K562 (cell line): ENCODE measurements around the gene LHFPL5. TPM values are rescaled to one million over a fixed set of nuclear protein-coding genes. Genes with fewer than 3 reads are reported as not detected.

Experiments used
- ATAC-seq: fragments of 200-7000 bp; cut with Tn5 transposase; 3 replicates; pipeline ENCODE4 v1.9.1; 2020; ENCODE audit warnings: moderate library complexity
- BruUV-seq: library from RNA; stranded (reverse); fragments of 400-500 nt; replicated peaks from 2 replicates; lab custom pipeline; 2021; lab: Mats Ljungman, UMichigan
- CTCF ChIA-PET: fragments of 300-600 bp; formaldehyde crosslinking; extraction: SDS; loops from one replicate; lab custom pipeline; 2021; ENCODE audit warnings: low intra/inter-chr PET ratio; lab: Yijun Ruan, JAX
- POLR2A ChIA-PET: fragments of 300-600, 350-650 bp; sonication (Branson Sonifier 250); formaldehyde crosslinking; extraction: SDS; loops from one replicate; lab custom pipeline; 2021; ENCODE audit warnings: antibody characterized with exemption, inconsistent platforms; lab: Yijun Ruan, JAX
- DNase-seq, 4 experiments: peaks; one replicate each; pipeline versions ENCODE4 v3.0.0 to v3.0.0-alpha.2; 2011 to 2018; ENCODE audit warnings: low spot score in 3 of 4, mixed read lengths in 3 of 4; ENCODE audit errors: extremely low read depth in 1 of 4
- FAIRE-seq: peaks from 2 replicates; lab custom pipeline; 2011; peaks lifted over from hg19 to GRCh38; lab: Jason Lieb, UNC
- H2AFZ ChIP-seq: 2 replicates; pipeline ENCODE4 v1.6.0; 2011; ENCODE audit warnings: low read depth, low read length, control low read depth, inconsistent platforms
- H3K27ac ChIP-seq: fragments of 200-600 bp; 3 replicates; pipeline ENCODE4 v1.8.0; 2011; ENCODE audit warnings: low read depth, mild to moderate bottlenecking, control low read depth, inconsistent platforms, low read length, moderate library complexity, mixed read lengths; ENCODE audit errors: extremely low read depth
- H3K27me3 ChIP-seq, 2 experiments: fragments of 300-600 bp in 1 of 2; 2 replicates in 1 of 2; 3 replicates in 1 of 2; pipeline versions ENCODE4 v1.6.0 to v1.8.0; 2011; ENCODE audit warnings: inconsistent platforms in 2 of 2, low read length in 2 of 2, mild to moderate bottlenecking in 1 of 2, mixed read lengths in 1 of 2, moderate library complexity in 1 of 2; ENCODE audit not compliant: control insufficient read depth in 2 of 2, insufficient read depth in 2 of 2
- H3K36me3 ChIP-seq: fragments of 300-600 bp; 3 replicates; pipeline ENCODE4 v1.8.0; 2011; ENCODE audit warnings: mild to moderate bottlenecking, low read length, inconsistent platforms; ENCODE audit not compliant: control insufficient read depth, insufficient read depth
- H3K4me1 ChIP-seq, 2 experiments: fragments of 200-600 bp in 1 of 2; replicated peaks in 1 of 2; 2 replicates in 1 of 2; 3 replicates in 1 of 2; pipeline versions ENCODE4 v1.5.1 to v1.8.0; 2011; ENCODE audit warnings: inconsistent platforms in 2 of 2, low read length in 2 of 2, mild to moderate bottlenecking in 1 of 2, mixed read lengths in 1 of 2, moderate library complexity in 1 of 2; ENCODE audit not compliant: control insufficient read depth in 2 of 2, insufficient read depth in 2 of 2
- H3K4me2 ChIP-seq: 2 replicates; pipeline ENCODE4 v1.6.1; 2011; ENCODE audit warnings: low read length, control low read depth, inconsistent platforms, mixed read lengths; ENCODE audit not compliant: insufficient read depth
- H3K4me3 ChIP-seq: fragments of 200-600 bp; sonication (generic), shearing (Covaris generic); 2 replicates; pipeline ENCODE4 v1.5.1; 2016; ENCODE audit warnings: control low read depth, inconsistent platforms
- H3K79me2 ChIP-seq: fragments of 200-600 bp; 3 replicates; pipeline ENCODE4 v1.8.0; 2011; ENCODE audit warnings: low read length, inconsistent platforms; ENCODE audit not compliant: control insufficient read depth, insufficient read depth
- H3K9ac ChIP-seq, 2 experiments: 2 replicates each; pipeline versions ENCODE4 v1.6.0 to v1.6.1; 2011; ENCODE audit warnings: low read depth in 2 of 2, low read length in 2 of 2, control low read depth in 1 of 2, inconsistent platforms in 1 of 2, mild to moderate bottlenecking in 1 of 2, mixed read lengths in 1 of 2; ENCODE audit not compliant: insufficient read depth in 1 of 2
- H3K9me1 ChIP-seq: one replicate; pipeline ENCODE4 v1.6.0; 2011; ENCODE audit warnings: inconsistent platforms, mild to moderate bottlenecking, low read length, moderate library complexity; ENCODE audit not compliant: control insufficient read depth, insufficient read depth
- H3K9me3 ChIP-seq: replicated peaks from 2 replicates; pipeline ENCODE4 v1.5.1; 2011; ENCODE audit warnings: low read depth, low read length, inconsistent platforms; ENCODE audit not compliant: control insufficient read depth, insufficient read depth
- H4K20me1 ChIP-seq: replicated peaks from 2 replicates; pipeline ENCODE4 v1.6.1; 2011; ENCODE audit warnings: low read length, inconsistent platforms, mixed read lengths; ENCODE audit not compliant: control insufficient read depth, insufficient read depth
- CEBPB ChIP-seq: fragments of 450-650 bp; IDR thresholded peaks from 2 replicates; pipeline ENCODE4 v1.6.1; 2016; ENCODE audit warnings: missing genetic modification characterization, missing compliant biosample characterization
- TBL1XR1 ChIP-seq, 2 experiments: IDR thresholded peaks; 2 replicates each; pipeline ENCODE4 v1.6.1; 2012; ENCODE audit warnings: improper control_type of control experiment in 2 of 2, low read length in 2 of 2, mild to moderate bottlenecking in 1 of 2
- ZNF165 ChIP-seq: fragments of 250-450 bp; sonication (Bioruptor Pico); IDR thresholded peaks from 2 replicates; pipeline ENCODE4 v1.4.0; 2020; ENCODE audit warnings: borderline replicate concordance
- ZNF668 ChIP-seq: fragments of 250-450 bp; sonication (Bioruptor Pico); IDR thresholded peaks from 2 replicates; pipeline ENCODE4 v1.8.0; 2022; ENCODE audit warnings: mild to moderate bottlenecking, inconsistent platforms
- WGBS: fragments of 100-300 bp; shearing (Covaris generic); methylation state at CpG from one replicate; pipeline ENCODE4 v1.1.6; 2016; ENCODE audit warnings: low coverage, mixed read lengths; ENCODE audit not compliant: insufficient coverage; ENCODE audit errors: missing lambda C conversion rate; 5-methylcytosine and 5-hydroxymethylcytosine counted together
- in situ Hi-C: fragments of 300-500 bp; cut with MboI; formaldehyde crosslinking; loops from 4 replicates; pipeline ENCODE4 v1.15.0; 2018; ENCODE audit warnings: inconsistent platforms, mixed read lengths
- intact Hi-C: fragments of 100-400 bp; cut with micrococcal nuclease; formaldehyde crosslinking; loops from 2 replicates; pipeline ENCODE4 v1.14.2; 2022
- polyA plus RNA-seq, 8 experiments: library from polyadenylated mRNA; depleted of rRNA in 4 of 8; stranded (reverse) in 5 of 8; unstranded in 3 of 8; fragments of >200 nt; fragmentation: Nextera tagmentation in 2 of 8; fragmentation: Illumina TruSeq in 1 of 8; extraction: Ambion mirVana in 2 of 8; extraction: Trizol in 1 of 8; gene quantifications; 2 replicates each; pipeline versions ENCODE4 v1.2.1 to v1.2.3, GENCODE V29; 2011 to 2014; ENCODE audit warnings: inconsistent platforms in 1 of 8, missing spikeins in 1 of 8
- total RNA-seq, 7 experiments: library from RNA; depleted of rRNA in 6 of 7; stranded (reverse); fragments of >200 nt in 6 of 7; fragmentation: Illumina TruSeq in 2 of 7; extraction: Trizol in 2 of 7; gene quantifications; 2 replicates each; pipeline versions ENCODE4 v1.2.1 to v1.2.3, GENCODE V29; 2011 to 2021; ENCODE audit warnings: low replicate concordance in 1 of 7
- TF ChIP-seq, protein P1 (sequence below), 2 experiments: IDR thresholded peaks; 2 replicates each; pipeline ENCODE4 v1.6.1; 2011; ENCODE audit warnings: borderline replicate concordance in 1 of 2, control low read depth in 1 of 2, low read depth in 1 of 2, low read length in 1 of 2, mild to moderate bottlenecking in 1 of 2, mixed read lengths in 1 of 2, moderate library complexity in 1 of 2; ENCODE audit not compliant: insufficient read depth in 1 of 2, insufficient read length in 1 of 2, poor library complexity in 1 of 2, severe bottlenecking in 1 of 2; ENCODE audit errors: extremely low read depth in 1 of 2
- TF ChIP-seq, protein P2 (sequence below): fragments of 450-650 bp; IDR thresholded peaks from 2 replicates; pipeline ENCODE4 v1.6.1; 2016; ENCODE audit warnings: low read depth
- TF ChIP-seq, protein P3 (sequence below): sonication (generic); formaldehyde crosslinking; IDR thresholded peaks from 2 replicates; pipeline ENCODE4 v1.4.0; 2020; ENCODE audit warnings: mild to moderate bottlenecking, missing genetic modification reagents
- TF ChIP-seq, protein P4 (sequence below): fragments of 450-650 bp; IDR thresholded peaks from 2 replicates; pipeline ENCODE4 v1.6.1; 2017; ENCODE audit warnings: mild to moderate bottlenecking, moderate library complexity

LHFPL5 gene
- total and polyA plus RNA-seq, 9 of the 15 experiments (the other 6 are each of a cell fraction or from before 2014, with no cell fraction given) = not detected

DNA sequence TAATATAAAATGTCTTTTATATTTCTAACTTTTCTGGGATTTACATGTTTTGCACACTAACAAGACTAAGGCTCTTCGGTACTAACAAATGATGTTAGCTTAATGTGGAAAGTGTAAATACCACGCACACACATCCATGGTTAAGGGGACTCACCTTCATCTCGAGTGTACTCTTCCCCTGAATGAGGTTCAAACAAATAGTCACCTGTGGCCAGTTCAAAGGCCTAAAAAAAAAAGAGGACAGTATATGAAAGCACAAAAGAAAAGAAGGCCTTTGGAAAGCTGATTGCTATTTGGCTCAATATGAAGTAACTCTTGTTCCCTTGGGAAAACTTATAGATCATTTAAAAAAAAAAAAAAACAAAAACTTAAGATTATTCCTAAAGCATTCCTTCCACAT is 37.2 kb downstream of the LHFPL5 start (continued):
- TF ChIP-seq TBL1XR1 (IDR thresholded peaks at IDR 0.05; ENCODE audit: low read length in 2 of 2) = no peak
- TF ChIP-seq, protein P1, sequence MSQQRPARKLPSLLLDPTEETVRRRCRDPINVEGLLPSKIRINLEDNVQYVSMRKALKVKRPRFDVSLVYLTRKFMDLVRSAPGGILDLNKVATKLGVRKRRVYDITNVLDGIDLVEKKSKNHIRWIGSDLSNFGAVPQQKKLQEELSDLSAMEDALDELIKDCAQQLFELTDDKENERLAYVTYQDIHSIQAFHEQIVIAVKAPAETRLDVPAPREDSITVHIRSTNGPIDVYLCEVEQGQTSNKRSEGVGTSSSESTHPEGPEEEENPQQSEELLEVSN (IDR thresholded peaks at IDR 0.05; ENCODE audit: borderline replicate concordance in 1 of 2, extremely low read depth in 1 of 2, insufficient read depth in 1 of 2, insufficient read length in 1 of 2, low read depth in 1 of 2, low read length in 1 of 2, poor library complexity in 1 of 2, severe bottlenecking in 1 of 2) = no peak
- no peak for TF ChIP-seq CEBPB (tag)

DNA sequence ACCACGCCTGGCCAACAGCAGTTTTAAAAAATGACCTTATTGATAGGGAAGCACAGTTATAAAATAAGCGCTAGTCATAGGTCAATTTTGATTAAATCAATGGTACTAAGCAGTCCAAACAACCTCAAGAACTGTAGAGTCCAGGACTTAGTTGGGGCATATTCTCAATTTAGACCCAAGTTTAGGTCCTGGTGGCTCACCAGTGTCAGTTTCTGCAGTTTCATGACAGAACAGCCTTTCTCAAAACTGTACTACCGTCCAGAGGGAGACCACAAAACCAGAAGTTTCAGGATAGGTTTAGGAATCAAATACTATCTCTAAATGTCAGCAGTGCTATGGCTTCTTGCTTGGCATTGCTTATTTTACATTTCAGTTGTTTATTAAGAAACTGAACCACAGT is 39.1 kb downstream of the LHFPL5 start:
- Histone ChIP-seq H3K9me1 (no peaks in the 10 kb centered on the region), H3K27me3 (no peaks in the 10 kb centered on the region), H2AFZ (no peak overlapping the region), H3K36me3 (peaks cover 92% of the 10 kb centered on the region), H3K79me2 (peaks cover 5% of the 10 kb centered on the region; the same call in 1 of the 3 replicates), H3K9me3 (no peaks in the 10 kb centered on the region), H3K4me1 (no peaks in the 10 kb centered on the region), H3K4me2 (no peak overlapping the region), H4K20me1 (no peaks in the 10 kb centered on the region), H3K27ac (no peak overlapping the region), H3K4me3 (no peak overlapping the region), H3K9ac (no peak overlapping the region)
- no peak for DNase-seq
- BruUV-seq = no TSS peak
- POLR2A ChIA-PET = no interaction called here
- no peak for ATAC-seq
- FAIRE-seq = no peak
- 94% methylated on average over 3 of the region's 3 CpGs for WGBS
- CTCF ChIA-PET = no interaction called here
- intact Hi-C loops (no loop called here), in situ Hi-C loops (no loop called here)
- TF ChIP-seq, protein P2, sequence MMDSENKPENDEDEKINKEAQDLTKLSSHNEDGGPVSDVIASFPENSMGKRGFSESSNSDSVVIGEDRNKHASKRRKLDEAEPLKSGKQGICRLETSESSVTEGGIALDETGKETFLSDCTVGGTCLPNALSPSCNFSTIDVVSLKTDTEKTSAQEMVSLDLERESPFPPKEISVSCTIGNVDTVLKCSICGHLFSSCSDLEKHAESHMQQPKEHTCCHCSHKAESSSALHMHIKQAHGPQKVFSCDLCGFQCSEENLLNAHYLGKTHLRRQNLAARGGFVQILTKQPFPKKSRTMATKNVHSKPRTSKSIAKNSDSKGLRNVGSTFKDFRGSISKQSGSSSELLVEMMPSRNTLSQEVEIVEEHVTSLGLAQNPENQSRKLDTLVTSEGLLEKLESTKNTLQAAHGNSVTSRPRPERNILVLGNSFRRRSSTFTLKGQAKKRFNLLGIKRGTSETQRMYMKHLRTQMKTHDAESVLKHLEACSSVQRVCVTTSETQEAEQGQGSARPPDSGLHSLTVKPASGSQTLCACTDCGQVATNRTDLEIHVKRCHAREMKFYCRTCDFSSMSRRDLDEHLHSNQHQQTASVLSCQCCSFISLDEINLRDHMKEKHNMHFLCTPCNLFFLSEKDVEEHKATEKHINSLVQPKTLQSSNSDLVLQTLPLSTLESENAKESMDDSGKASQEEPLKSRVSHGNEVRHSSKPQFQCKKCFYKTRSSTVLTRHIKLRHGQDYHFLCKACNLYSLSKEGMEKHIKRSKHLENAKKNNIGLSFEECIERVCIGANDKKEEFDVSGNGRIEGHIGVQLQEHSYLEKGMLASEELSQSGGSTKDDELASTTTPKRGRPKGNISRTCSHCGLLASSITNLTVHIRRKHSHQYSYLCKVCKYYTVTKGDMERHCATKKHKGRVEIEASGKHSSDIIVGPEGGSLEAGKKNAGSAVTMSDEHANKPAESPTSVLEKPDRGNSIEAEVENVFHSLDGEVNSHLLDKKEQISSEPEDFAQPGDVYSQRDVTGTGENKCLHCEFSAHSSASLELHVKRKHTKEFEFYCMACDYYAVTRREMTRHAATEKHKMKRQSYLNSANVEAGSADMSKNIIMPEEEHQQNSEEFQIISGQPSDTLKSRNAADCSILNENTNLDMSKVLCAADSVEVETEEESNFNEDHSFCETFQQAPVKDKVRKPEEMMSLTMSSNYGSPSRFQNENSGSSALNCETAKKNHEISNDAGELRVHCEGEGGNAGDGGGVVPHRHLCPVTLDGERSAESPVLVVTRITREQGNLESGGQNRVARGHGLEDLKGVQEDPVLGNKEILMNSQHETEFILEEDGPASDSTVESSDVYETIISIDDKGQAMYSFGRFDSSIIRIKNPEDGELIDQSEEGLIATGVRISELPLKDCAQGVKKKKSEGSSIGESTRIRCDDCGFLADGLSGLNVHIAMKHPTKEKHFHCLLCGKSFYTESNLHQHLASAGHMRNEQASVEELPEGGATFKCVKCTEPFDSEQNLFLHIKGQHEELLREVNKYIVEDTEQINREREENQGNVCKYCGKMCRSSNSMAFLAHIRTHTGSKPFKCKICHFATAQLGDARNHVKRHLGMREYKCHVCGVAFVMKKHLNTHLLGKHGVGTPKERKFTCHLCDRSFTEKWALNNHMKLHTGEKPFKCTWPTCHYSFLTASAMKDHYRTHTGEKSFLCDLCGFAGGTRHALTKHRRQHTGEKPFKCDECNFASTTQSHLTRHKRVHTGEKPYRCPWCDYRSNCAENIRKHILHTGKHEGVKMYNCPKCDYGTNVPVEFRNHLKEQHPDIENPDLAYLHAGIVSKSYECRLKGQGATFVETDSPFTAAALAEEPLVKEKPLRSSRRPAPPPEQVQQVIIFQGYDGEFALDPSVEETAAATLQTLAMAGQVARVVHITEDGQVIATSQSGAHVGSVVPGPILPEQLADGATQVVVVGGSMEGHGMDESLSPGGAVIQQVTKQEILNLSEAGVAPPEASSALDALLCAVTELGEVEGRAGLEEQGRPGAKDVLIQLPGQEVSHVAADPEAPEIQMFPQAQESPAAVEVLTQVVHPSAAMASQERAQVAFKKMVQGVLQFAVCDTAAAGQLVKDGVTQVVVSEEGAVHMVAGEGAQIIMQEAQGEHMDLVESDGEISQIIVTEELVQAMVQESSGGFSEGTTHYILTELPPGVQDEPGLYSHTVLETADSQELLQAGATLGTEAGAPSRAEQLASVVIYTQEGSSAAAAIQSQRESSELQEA = no peak
- TF ChIP-seq ZNF668 (CRISPR knock-in tag) (no peak), ZNF165 (no peak)
- TF ChIP-seq, protein P3, sequence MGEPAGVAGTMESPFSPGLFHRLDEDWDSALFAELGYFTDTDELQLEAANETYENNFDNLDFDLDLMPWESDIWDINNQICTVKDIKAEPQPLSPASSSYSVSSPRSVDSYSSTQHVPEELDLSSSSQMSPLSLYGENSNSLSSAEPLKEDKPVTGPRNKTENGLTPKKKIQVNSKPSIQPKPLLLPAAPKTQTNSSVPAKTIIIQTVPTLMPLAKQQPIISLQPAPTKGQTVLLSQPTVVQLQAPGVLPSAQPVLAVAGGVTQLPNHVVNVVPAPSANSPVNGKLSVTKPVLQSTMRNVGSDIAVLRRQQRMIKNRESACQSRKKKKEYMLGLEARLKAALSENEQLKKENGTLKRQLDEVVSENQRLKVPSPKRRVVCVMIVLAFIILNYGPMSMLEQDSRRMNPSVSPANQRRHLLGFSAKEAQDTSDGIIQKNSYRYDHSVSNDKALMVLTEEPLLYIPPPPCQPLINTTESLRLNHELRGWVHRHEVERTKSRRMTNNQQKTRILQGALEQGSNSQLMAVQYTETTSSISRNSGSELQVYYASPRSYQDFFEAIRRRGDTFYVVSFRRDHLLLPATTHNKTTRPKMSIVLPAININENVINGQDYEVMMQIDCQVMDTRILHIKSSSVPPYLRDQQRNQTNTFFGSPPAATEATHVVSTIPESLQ (CRISPR knock-in tag) = no peak
- TF ChIP-seq, protein P4, sequence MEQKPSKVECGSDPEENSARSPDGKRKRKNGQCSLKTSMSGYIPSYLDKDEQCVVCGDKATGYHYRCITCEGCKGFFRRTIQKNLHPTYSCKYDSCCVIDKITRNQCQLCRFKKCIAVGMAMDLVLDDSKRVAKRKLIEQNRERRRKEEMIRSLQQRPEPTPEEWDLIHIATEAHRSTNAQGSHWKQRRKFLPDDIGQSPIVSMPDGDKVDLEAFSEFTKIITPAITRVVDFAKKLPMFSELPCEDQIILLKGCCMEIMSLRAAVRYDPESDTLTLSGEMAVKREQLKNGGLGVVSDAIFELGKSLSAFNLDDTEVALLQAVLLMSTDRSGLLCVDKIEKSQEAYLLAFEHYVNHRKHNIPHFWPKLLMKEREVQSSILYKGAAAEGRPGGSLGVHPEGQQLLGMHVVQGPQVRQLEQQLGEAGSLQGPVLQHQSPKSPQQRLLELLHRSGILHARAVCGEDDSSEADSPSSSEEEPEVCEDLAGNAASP = no peak
